Prostate gland (tissue), 2 donors: Measurements from ENCODE around the gene DIAPH2. TPM values are rescaled to one million over a fixed set of nuclear protein-coding genes. Genes with fewer than 3 reads are reported as not detected.

ENCODE experiments used
- DNase-seq: peaks from one replicate; pipeline ENCODE4 v3.0.0-alpha.2; 2019; ENCODE audit warnings: low spot score
- H3K27ac ChIP-seq, 2 donors: fragments of 200-600 bp; sonication (generic); 2 replicates each; pipeline ENCODE4 v1.5.1; 2017 to 2019
- H3K27me3 ChIP-seq: fragments of 200-600 bp; sonication (generic); replicated peaks from 2 replicates; pipeline ENCODE4 v1.5.1; 2019; ENCODE audit not compliant: insufficient read depth
- H3K36me3 ChIP-seq, 2 donors: fragments of 200-600 bp; sonication (generic); 1 replicate in 1 of 2; 2 replicates in 1 of 2; pipeline versions ENCODE4 v1.5.1 to v1.8.1; 2017 to 2019
- H3K4me1 ChIP-seq: fragments of 200-600 bp; sonication (generic); replicated peaks from 2 replicates; pipeline ENCODE4 v1.5.1; 2019
- H3K4me3 ChIP-seq, 2 donors: fragments of 200-600 bp; sonication (generic); 2 replicates each; pipeline ENCODE4 v1.5.1; 2017 to 2019
- H3K9me3 ChIP-seq: fragments of 200-600 bp; sonication (generic); 2 replicates; pipeline ENCODE4 v1.5.1; 2017
- POLR2A ChIP-seq: fragments of 450-650 bp; IDR thresholded peaks from one replicate; pipeline ENCODE4 v1.6.1; 2016; ENCODE audit warnings: antibody characterized with exemption, mild to moderate bottlenecking
- POLR2AphosphoS5 ChIP-seq: sonication (generic); formaldehyde crosslinking; IDR thresholded peaks from one replicate; pipeline ENCODE4 v1.6.1; 2017; ENCODE audit warnings: antibody characterized with exemption
- WGBS: methylation state at CpG from one replicate; pipeline ENCODE4 v1.1.5; 2018; 5-methylcytosine and 5-hydroxymethylcytosine counted together
- intact Hi-C: fragments of 100-400 bp; cut with DNase I; formaldehyde crosslinking; loops from one replicate; pipeline ENCODE4 v1.14.2; 2022
- total RNA-seq, 2 donors: library from RNA; depleted of rRNA; stranded (reverse); fragments of >200 nt; gene quantifications; one replicate each; pipeline ENCODE4 v1.1.0, GENCODE V29; 2016
- TF ChIP-seq, protein P1 (sequence below), 4 experiments: fragments of 200-600 bp in 2 of 4; fragments of 450-650 bp in 2 of 4; sonication (generic) in 2 of 4; IDR thresholded peaks; 1 replicate in 3 of 4; 2 replicates in 1 of 4; pipeline ENCODE4 v1.5.1; 2016 to 2019; ENCODE audit warnings: antibody characterized with exemption in 4 of 4, mild to moderate bottlenecking in 2 of 4, moderate library complexity in 2 of 4

Gene DIAPH2
- total RNA-seq, 2 donors from 2014 or later, result 8.1 to 44.8 TPM

DNA sequence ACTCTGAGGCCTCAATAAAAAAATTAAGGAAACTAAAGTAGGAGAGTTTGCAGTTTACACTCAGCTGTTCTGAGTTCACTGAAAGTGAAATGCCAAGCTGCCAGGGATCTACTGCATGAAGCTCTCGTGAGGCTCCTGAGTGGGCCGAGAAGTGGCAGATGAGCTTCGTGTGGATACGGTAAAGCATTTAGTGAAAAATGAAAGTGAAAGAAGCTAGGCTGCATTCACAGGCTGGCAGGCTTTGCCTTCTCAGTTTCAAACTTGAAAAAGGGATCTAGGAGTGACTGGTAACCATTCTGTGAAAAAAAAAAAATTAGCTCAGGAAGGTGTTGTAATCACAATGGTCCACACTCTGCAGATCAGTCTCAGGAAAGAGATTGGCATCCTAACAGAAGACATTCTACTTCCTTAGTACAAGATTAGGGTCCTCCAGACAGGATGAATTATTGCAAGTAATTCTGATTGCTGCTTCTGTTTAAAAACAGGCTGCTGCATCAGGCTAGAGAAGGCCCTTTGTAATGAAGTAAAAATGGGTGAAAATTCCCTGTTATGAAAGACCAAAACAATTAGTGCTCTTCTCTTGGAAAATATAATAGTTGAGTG, 879.0 kb downstream of the DIAPH2 start:
- no peak for TF ChIP-seq POLR2AphosphoS5
- TF ChIP-seq, protein P1, sequence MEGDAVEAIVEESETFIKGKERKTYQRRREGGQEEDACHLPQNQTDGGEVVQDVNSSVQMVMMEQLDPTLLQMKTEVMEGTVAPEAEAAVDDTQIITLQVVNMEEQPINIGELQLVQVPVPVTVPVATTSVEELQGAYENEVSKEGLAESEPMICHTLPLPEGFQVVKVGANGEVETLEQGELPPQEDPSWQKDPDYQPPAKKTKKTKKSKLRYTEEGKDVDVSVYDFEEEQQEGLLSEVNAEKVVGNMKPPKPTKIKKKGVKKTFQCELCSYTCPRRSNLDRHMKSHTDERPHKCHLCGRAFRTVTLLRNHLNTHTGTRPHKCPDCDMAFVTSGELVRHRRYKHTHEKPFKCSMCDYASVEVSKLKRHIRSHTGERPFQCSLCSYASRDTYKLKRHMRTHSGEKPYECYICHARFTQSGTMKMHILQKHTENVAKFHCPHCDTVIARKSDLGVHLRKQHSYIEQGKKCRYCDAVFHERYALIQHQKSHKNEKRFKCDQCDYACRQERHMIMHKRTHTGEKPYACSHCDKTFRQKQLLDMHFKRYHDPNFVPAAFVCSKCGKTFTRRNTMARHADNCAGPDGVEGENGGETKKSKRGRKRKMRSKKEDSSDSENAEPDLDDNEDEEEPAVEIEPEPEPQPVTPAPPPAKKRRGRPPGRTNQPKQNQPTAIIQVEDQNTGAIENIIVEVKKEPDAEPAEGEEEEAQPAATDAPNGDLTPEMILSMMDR (IDR thresholded peaks at IDR 0.05), result no peak
- no peak for TF ChIP-seq POLR2A
- no peaks in the 10 kb centered on the region for H3K36me3 ChIP-seq
- H3K9me3 ChIP-seq, result no peaks in the 10 kb centered on the region
- 0% methylated on average over 4 of the region's 4 CpGs for WGBS
- DNase-seq, result peak; percentile 4
- H3K4me3 ChIP-seq, result no peak overlapping the region
- peak overlapping the region in 1 of 2 donors; percentile 26 for H3K27ac ChIP-seq
- intact Hi-C loops, result no loop called here
- no peaks in the 10 kb centered on the region for H3K4me1 ChIP-seq
- H3K27me3 ChIP-seq, result no peaks in the 10 kb centered on the region

GRCh38 chrX:97564496-97564895, 879.9 kb downstream of the DIAPH2 start:
- Histone ChIP-seq H3K36me3 (no peaks in the 10 kb centered on the region), H3K4me3 (no peak overlapping the region), H3K27ac (no peak overlapping the region), H3K9me3 (no peaks in the 10 kb centered on the region), H3K4me1 (no peaks in the 10 kb centered on the region), H3K27me3 (no peaks in the 10 kb centered on the region)
- no peak for DNase-seq
- TF ChIP-seq, protein P1 (IDR thresholded peaks at IDR 0.05), result no peak
- no peak for TF ChIP-seq POLR2A
- no peak for TF ChIP-seq POLR2AphosphoS5
- WGBS, result 33% methylated on average over 2 of the region's 2 CpGs
- intact Hi-C loops, result no loop called here

GRCh38 chrX:97587171-97587570, 902.5 kb downstream of the DIAPH2 start:
- Histone ChIP-seq H3K9me3 (no peaks in the 10 kb centered on the region), H3K36me3 (no peaks in the 10 kb centered on the region), H3K4me3 (no peak overlapping the region), H3K4me1 (no peaks in the 10 kb centered on the region), H3K27me3 (no peaks in the 10 kb centered on the region), H3K27ac (no peak overlapping the region)
- WGBS, result 45% methylated on average over 5 of the region's 5 CpGs
- intact Hi-C loops, result no loop called here
- no peak for TF ChIP-seq POLR2A
- TF ChIP-seq POLR2AphosphoS5, result no peak
- TF ChIP-seq, protein P1 (IDR thresholded peaks at IDR 0.05), result no peak
- no peak for DNase-seq

- intact Hi-C loops, result no loop called here
- DNase-seq, result no peak
- WGBS, result 64% methylated on average over 7 of the region's 7 CpGs
Measured at GRCh38 chrX:97594646-97595224, 910.1 kb downstream of the DIAPH2 start.

More at GRCh38 chrX:97594646-97595224, 910.1 kb downstream of the DIAPH2 start:
- TF ChIP-seq POLR2A (no peak), POLR2AphosphoS5 (no peak)
- TF ChIP-seq, protein P1 (IDR thresholded peaks at IDR 0.05), result no peak
- H3K27ac ChIP-seq, result no peak overlapping the region
- H3K36me3 ChIP-seq, result no peaks in the 10 kb centered on the region
- no peak overlapping the region for H3K4me3 ChIP-seq
- no peaks in the 10 kb centered on the region for H3K27me3 ChIP-seq
- H3K4me1 ChIP-seq, result no peaks in the 10 kb centered on the region
- no peaks in the 10 kb centered on the region for H3K9me3 ChIP-seq
